Hypothalamus (tissue), 51 donors: ENCODE results near the gene ELAVL2.

ENCODE experiments used
- DNase-seq, 51 donors: peaks; one replicate each; lab custom pipeline; 2025; lab: John Stamatoyannopoulos, UW

The ELAVL2 gene

GRCh38 chr9:23669776-23670175 lies 156.3 kb downstream of the ELAVL2 start:
- DNase-seq, result no peak

GRCh38 chr9:23665635-23666034 lies 160.4 kb downstream of the ELAVL2 start:
- no peak for DNase-seq

GRCh38 chr9:23665051-23665450 lies 161.0 kb downstream of the ELAVL2 start:
- DNase-seq, result no peak

- no peak for DNase-seq
These were observed 162.1 kb downstream of the ELAVL2 start for GRCh38 chr9:23663946-23664345.

GRCh38 chr9:23663536-23663935 lies 162.5 kb downstream of the ELAVL2 start:
- no peak for DNase-seq

- no peak for DNase-seq
These were observed 162.9 kb downstream of the ELAVL2 start for GRCh38 chr9:23663125-23663524.

GRCh38 chr9:23662320-23662719 lies 163.7 kb downstream of the ELAVL2 start:
- no peak for DNase-seq

GRCh38 chr9:23659346-23660006 lies 166.6 kb downstream of the ELAVL2 start:
- no peak for DNase-seq

GRCh38 chr9:23658376-23659258 lies 167.4 kb downstream of the ELAVL2 start:
- DNase-seq, result no peak

GRCh38 chr9:23651051-23651450 lies 175.0 kb downstream of the ELAVL2 start:
- no peak for DNase-seq

- DNase-seq, result no peak
These were observed 177.4 kb downstream of the ELAVL2 start for GRCh38 chr9:23648651-23649050.

- no peak for DNase-seq
These were observed 181.1 kb downstream of the ELAVL2 start for GRCh38 chr9:23644896-23645295.

GRCh38 chr9:23644326-23644725 lies 181.7 kb downstream of the ELAVL2 start:
- no peak for DNase-seq

GRCh38 chr9:23643656-23644258 lies 182.3 kb downstream of the ELAVL2 start:
- no peak for DNase-seq
